Pancreas (tissue), 10 donors: ENCODE data around the gene ZBTB7C. TPM values are rescaled to one million over a fixed set of nuclear protein-coding genes. Genes with fewer than 3 reads are reported as not detected.

Experiments used
- ATAC-seq, 4 donors: fragments of 200-7000 bp; cut with Tn5 transposase; one replicate each; pipeline versions ENCODE4 v1.8.0 to v1.9.1; 2020; ENCODE audit warnings: mild to moderate bottlenecking in 4 of 4, moderate library complexity in 4 of 4
- DNase-seq, 6 donors: peaks; one replicate each; pipeline ENCODE4 v3.0.0-alpha.2; 2020
- FAIRE-seq: peaks from 2 replicates; lab custom pipeline; 2012; peaks lifted over from hg19 to GRCh38; lab: Jason Lieb, UNC
- H3K27ac ChIP-seq, 4 donors: fragments of 200-600 bp; sonication (generic); 1 replicate in 3 of 4; 2 replicates in 1 of 4; pipeline versions ENCODE4 v1.5.0 to v1.8.0; 2020
- H3K27me3 ChIP-seq, 4 donors: fragments of 200-600 bp; one replicate each; pipeline ENCODE4 v1.8.0; 2021
- H3K36me3 ChIP-seq, 3 donors: fragments of 200-600 bp; sonication (generic) in 1 of 3; one replicate each; pipeline versions ENCODE4 v1.5.0 to v1.8.0; 2020 to 2021
- H3K4me1 ChIP-seq, 3 donors: fragments of 200-600 bp; one replicate each; pipeline ENCODE4 v1.8.0; 2021
- H3K4me3 ChIP-seq, 4 donors: fragments of 200-600 bp; sonication (generic) in 2 of 4; one replicate each; pipeline versions ENCODE4 v1.5.0 to v1.8.0; 2020 to 2021
- H3K9me3 ChIP-seq, 4 donors: fragments of 200-600 bp; one replicate each; pipeline ENCODE4 v1.8.0; 2021
- WGBS, 2 donors: extraction: QIAGEN DNeasy Blood & Tissue Kit; methylation state at CpG; one replicate each; pipeline ENCODE4 v1.1.7; 2013; 5-methylcytosine and 5-hydroxymethylcytosine counted together
- intact Hi-C, 3 donors: fragments of 100-400 bp; cut with DNase I; formaldehyde crosslinking; loops; one replicate each; pipeline versions ENCODE4 v1.11.1 to v1.14.2; 2022
- polyA plus RNA-seq, 2 donors: library from polyadenylated mRNA; stranded (reverse); fragments of 200-250 nt; gene quantifications; one replicate each; pipeline ENCODE4 v1.2.3, GENCODE V29; 2013
- total RNA-seq, 6 donors: library from RNA; stranded (reverse); fragmentation: NEBNext Ultra II Directional in 4 of 6; extraction: Animal tissue kit (Norgen Biotek cat#: 25700) in 4 of 6; gene quantifications; one replicate each; pipeline versions ENCODE4 v1.2.1 to v1.2.4, GENCODE V29; 2021 to 2023
- TF ChIP-seq, protein P1 (sequence below), 4 donors: fragments of 200-600 bp; sonication (generic) in 3 of 4; IDR thresholded peaks; one replicate each; pipeline versions ENCODE4 v1.5.0 to v1.8.0; 2021; ENCODE audit warnings: antibody characterized with exemption in 4 of 4
- donor health status: healthy with polysubstance abuse.
- donor health status: DM: no; HTN: no; CAD: no; lungs with moderate emphysema.
- donor health status: DM: no; HTN: no; CAD: no.
- donor health status: control.
- donor health status: control.
- donor health status: Bipolar disorder and iron deficiency.
- donor health status: DM: yes; HTN: yes; CAD: no.
- donor health status: DM: no; HTN: no; CAD: no.
- donor health status: DM: no; HTN: no; CAD: no.
- donor health status: DM: yes; HTN: yes; CAD: no.

The ZBTB7C gene
- total and polyA plus RNA-seq, 8 donors = 0.35 to 1.7 (median 0.91) TPM

- 64 to 75% methylated on average over 5 of the region's 5 CpGs for WGBS, 2 donors
- Histone ChIP-seq H3K27ac (no peak overlapping the region), H3K4me3 (no peak overlapping the region), H3K4me1 (no peaks in the 10 kb centered on the region), H3K9me3 (no peaks in the 10 kb centered on the region), H3K27me3 (no peaks in the 10 kb centered on the region), H3K36me3 (no peaks in the 10 kb centered on the region)
- ATAC-seq (no peak), DNase-seq (no peak), FAIRE-seq (no peak)
- TF ChIP-seq, protein P1, sequence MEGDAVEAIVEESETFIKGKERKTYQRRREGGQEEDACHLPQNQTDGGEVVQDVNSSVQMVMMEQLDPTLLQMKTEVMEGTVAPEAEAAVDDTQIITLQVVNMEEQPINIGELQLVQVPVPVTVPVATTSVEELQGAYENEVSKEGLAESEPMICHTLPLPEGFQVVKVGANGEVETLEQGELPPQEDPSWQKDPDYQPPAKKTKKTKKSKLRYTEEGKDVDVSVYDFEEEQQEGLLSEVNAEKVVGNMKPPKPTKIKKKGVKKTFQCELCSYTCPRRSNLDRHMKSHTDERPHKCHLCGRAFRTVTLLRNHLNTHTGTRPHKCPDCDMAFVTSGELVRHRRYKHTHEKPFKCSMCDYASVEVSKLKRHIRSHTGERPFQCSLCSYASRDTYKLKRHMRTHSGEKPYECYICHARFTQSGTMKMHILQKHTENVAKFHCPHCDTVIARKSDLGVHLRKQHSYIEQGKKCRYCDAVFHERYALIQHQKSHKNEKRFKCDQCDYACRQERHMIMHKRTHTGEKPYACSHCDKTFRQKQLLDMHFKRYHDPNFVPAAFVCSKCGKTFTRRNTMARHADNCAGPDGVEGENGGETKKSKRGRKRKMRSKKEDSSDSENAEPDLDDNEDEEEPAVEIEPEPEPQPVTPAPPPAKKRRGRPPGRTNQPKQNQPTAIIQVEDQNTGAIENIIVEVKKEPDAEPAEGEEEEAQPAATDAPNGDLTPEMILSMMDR (IDR thresholded peaks at IDR 0.05) = no peak
- intact Hi-C loops = no loop called here
Observed at GRCh38 chr18:48394176-48394575, 15.0 kb downstream of the ZBTB7C start.

GRCh38 chr18:48393776-48394175 is 15.4 kb downstream of the ZBTB7C start:
- Histone ChIP-seq H3K4me3 (no peak overlapping the region), H3K36me3 (no peaks in the 10 kb centered on the region), H3K27me3 (no peaks in the 10 kb centered on the region), H3K9me3 (no peaks in the 10 kb centered on the region), H3K4me1 (no peaks in the 10 kb centered on the region), H3K27ac (no peak overlapping the region)
- no peak for ATAC-seq
- intact Hi-C loops = no loop called here
- no peak for DNase-seq
- no peak for FAIRE-seq
- WGBS, 2 donors = 70 to 81% methylated on average over 1 of the region's 1 CpG
- TF ChIP-seq, protein P1 (IDR thresholded peaks at IDR 0.05) = no peak

DNA sequence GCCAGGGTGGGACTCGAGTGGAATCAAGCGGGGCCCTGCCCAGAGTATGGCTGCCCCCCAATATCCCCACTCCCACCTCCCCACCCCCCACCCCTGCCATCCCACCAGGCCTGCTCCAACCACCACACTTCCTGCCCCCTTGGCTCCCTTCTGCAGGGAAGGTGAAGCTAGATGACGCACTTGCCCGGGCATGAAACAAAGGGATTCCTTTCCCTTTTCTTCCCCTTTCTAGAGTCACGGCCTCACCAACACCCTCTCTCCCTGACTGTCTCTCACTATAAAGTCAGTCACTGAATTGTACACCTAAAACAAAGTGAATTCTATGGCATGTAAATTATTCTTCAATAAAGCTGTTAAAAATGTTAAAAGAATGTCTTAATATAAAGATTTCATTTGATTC is 16.0 kb downstream of the ZBTB7C start:
- no peak for FAIRE-seq
- Histone ChIP-seq H3K4me1 (no peaks in the 10 kb centered on the region), H3K4me3 (no peak overlapping the region), H3K27ac (no peak overlapping the region), H3K9me3 (no peaks in the 10 kb centered on the region), H3K27me3 (no peaks in the 10 kb centered on the region), H3K36me3 (no peaks in the 10 kb centered on the region)
- no peak for DNase-seq
- intact Hi-C loops = no loop called here
- 81 to 85% methylated on average over 5 of the region's 5 CpGs for WGBS, 2 donors
- ATAC-seq = no peak
- TF ChIP-seq, protein P1 (IDR thresholded peaks at IDR 0.05) = no peak

- Histone ChIP-seq H3K4me1 (no peaks in the 10 kb centered on the region), H3K36me3 (no peaks in the 10 kb centered on the region), H3K4me3 (no peak overlapping the region), H3K27ac (no peak overlapping the region), H3K9me3 (no peaks in the 10 kb centered on the region), H3K27me3 (no peaks in the 10 kb centered on the region)
- no peak for DNase-seq
- FAIRE-seq = no peak
- no peak for ATAC-seq
- TF ChIP-seq, protein P1 (IDR thresholded peaks at IDR 0.05) = no peak
- intact Hi-C loops = no loop called here
- WGBS, 2 donors = 37 to 55% methylated on average over 1 of the region's 1 CpG
Observed at GRCh38 chr18:48392268-48392667, 16.9 kb downstream of the ZBTB7C start.

- Histone ChIP-seq H3K9me3 (no peaks in the 10 kb centered on the region), H3K27me3 (no peaks in the 10 kb centered on the region), H3K27ac (no peak overlapping the region), H3K36me3 (no peaks in the 10 kb centered on the region), H3K4me1 (no peaks in the 10 kb centered on the region), H3K4me3 (no peak overlapping the region)
- DNase-seq (no peak), ATAC-seq (no peak), FAIRE-seq (no peak)
- TF ChIP-seq, protein P1 (IDR thresholded peaks at IDR 0.05) = no peak
- 50 to 52% methylated on average over 3 of the region's 3 CpGs for WGBS, 2 donors
- intact Hi-C loops = no loop called here
Observed at GRCh38 chr18:48391868-48392267, 17.3 kb downstream of the ZBTB7C start.
